GM19395 (cell line): Measurements from ENCODE around the gene C12orf60.

ENCODE experiments used
- ATAC-seq: cut with Tn5 transposase; IDR thresholded peaks from one replicate; pipeline ENCODE4 v1.9.1; 2021; ENCODE audit warnings: mild to moderate bottlenecking, moderate library complexity; ENCODE audit not compliant: unreplicated experiment

C12orf60 gene

DNA sequence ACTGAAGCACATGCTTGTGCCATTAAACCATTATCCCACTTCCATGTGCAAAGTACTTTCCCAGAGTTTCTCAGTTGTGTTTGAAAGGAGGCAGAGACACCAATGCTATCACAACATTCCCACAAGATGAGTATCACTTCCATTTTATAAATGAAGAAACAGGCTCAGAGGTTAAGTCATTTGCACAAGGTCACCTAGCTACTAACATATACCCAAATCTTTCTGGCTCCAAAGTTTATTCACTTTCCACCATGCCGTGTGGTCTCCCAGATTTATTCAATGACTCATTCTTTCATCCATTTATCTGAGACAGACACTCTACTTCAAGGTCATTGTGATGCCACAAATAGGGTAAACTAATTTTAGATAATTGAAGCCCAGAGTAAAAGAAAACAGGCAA lies 30.5 kb downstream of the C12orf60 start:
- no peak for ATAC-seq

DNA sequence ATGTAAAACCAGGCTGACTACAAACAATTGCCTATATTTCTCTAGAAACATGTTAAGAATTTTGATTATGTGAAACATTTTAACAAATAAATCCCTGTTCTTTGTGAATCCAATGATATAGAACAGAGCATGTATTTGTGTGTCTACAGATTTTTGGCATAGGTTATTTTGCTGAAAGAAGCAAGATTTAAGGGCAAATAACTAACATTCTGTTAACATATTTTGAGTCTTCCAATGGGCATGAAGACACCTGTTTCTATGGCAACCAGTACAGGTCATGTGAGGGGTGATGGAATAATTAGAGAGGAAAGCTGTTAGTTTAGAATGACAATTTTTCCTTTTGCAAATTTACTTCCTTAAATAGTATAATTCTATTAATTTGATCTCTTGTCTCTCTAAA lies 31.0 kb downstream of the C12orf60 start:
- no peak for ATAC-seq

DNA sequence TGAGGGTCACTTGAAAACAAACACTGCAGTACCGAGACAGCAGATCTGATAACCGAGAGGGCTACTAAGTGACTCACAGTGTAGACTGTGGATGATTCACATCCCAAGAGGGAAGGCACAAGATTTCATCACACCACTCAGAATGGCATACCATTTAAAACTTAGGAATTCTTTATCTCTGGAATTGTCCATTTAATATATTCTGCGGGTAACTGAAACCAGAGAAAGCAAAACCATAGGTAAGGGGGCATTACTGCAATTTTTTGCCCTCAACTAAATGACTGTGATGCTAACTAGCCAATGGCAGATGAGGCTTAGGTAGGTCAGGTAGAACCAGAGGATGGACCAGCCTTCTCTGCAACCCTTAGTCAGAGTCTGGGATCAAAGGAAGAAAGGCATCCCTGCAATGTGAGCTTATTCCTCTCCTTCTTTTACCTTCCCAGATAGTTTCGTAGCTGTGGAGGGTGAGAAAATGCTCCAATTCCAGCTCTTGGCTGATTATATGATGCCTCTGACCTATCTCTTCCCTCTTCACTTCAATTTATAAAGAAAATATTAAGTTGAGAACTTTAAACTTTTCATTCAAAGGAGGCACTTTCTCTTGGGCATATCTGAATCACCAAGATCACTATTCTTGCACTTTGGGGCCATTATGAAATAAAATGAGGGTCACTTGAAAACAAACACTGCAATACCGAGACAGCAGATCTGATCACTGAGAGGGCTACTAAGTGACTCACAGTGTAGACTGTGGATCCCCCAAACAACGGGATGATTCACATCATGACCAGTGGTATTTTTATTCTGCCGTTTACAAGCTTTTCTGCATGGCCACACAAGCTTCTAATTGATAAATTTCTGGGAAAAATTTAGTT lies 33.1 kb downstream of the C12orf60 start:
- ATAC-seq, result no peak

DNA sequence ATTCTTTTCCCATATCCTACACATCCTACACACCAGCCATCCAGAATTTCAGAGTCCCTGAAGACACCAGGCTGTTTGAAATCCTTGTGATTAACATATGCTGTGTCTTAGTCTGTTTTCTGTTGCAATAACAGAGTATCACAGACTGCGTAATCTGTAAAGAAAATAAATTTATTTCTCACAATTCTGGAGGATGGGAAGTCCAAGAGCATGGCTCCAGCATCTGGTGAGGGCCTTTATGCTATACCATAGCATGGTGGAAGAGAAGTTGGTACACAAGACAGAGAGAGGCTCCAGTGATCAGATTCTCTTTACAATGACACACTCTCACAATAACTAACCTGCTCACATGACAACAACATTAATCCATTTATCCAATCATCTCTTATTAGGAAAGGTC lies 35.8 kb downstream of the C12orf60 start:
- no peak for ATAC-seq

DNA sequence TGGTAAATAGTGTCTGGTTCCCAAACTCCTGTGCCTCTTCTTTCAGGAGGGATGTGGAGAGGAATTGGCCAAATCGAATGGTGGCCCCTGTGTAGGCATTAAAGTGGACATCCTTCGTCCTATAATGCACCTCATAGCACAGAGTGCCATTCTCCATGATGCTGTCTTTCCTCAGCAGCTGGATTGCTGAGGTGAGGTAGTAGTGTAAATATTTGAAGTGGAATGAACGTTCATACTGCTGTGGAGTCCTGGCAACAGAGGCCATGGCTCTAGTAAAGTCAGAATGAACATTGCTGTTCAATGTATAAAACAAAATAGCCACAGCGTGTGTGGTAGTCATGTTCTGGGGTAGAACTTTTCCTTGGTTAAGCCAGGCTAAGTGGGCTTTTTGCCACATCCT lies 37.1 kb downstream of the C12orf60 start:
- no peak for ATAC-seq

DNA sequence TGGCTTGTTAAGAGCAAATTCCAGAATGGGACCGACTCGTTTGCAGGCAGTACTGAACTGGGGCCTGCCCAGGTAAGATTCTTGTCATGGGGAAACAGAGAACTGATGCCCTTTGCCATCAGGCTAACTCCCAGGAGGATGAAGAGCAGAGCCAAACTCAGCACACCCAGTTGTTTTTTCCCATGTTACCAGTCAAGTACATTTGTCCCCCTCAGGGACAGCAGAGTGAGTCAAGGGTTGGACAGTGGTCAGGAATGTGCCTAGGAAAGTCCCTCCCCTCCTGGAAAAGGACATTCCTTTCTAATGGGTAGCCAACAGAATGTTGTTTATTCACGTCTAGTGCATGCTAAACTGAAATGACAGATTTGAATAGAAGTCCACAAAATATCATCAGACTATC lies 38.3 kb downstream of the C12orf60 start:
- ATAC-seq, result no peak

DNA sequence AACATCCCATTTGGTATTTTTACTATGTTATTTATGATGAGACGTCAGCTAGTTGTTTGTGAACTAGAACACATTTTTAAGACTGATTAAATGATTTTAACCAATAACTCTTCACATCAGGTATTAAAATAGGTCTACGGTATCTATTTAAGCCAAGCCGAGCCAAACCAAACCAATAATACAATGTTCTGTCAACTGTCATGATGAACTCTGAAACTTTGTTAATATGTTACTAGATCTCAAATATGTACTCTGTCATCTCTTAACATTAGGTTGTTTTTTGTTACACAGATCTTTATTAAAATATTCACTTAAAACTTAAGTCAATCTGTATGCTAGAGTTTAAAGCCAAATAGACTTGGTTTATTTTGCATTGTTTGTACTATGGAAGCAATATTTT lies 38.8 kb downstream of the C12orf60 start:
- ATAC-seq, result no peak

DNA sequence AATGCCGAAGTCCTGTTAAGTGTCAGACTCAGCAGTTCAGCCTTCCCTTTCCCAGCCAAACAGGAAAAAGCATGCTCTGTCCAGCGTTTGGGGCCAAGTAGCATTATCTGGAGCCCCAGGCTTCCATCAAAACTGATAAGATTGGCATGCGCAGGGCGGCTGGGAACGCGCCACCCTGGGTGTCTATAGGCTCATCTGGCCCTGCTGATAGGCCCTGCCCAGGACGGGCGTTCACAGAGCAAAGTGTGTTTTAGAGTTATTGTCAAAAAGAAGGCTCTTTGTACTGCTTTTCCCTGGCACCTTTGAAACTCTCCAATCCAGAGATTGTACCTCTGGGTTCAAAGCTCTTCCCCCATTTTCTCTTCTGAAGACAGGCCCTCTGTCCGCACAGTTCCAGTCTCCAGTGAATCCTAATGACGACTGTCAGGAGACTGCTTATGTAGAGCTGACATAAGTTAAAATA lies 40.0 kb downstream of the C12orf60 start, which contains the start of gene ART4:
Gene ART4, minus strand, starts transcription at position 102 of the 463 bp plus-strand sequence. CDS start 413 bp downstream, outside the sequence.
- ATAC-seq, result no peak

DNA sequence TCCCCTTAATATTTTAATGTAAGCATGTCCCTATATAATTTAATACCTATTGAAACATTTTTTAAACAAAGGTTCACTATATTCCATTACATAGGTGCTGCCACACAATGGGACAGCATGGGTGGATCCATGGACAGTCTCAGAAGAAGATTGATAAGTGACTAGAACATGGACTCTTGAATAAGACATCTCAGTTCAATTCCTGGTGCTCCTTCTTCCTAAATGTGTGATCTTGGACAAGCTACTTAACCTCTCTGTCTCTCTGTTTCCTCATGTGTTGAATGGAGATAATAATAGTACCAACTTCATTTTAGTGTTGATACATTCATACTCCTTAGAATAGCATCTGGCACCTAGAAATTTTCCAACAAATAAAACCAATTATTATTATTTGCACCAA lies 40.9 kb downstream of the C12orf60 start:
- ATAC-seq, result no peak

DNA sequence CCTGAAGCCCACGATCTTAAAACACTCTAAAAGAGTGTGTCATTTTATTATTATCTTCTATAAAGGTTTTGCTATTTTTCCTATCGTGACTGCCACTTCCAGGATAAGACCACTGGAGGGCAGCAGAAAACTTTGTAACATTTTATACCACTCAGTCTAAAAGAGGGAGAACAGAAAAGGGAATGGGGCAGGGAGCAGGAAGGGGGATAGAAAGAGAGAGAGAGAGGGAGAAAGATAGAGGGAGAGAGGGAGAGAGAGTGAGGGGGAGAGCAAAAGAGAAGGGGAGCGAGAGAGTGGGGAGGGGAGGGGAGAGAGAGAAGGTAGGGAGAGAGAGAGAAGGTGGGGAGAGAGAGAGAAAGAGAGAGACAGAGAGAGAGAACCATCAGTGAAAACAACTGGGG lies 41.9 kb downstream of the C12orf60 start:
- ATAC-seq, result no peak

DNA sequence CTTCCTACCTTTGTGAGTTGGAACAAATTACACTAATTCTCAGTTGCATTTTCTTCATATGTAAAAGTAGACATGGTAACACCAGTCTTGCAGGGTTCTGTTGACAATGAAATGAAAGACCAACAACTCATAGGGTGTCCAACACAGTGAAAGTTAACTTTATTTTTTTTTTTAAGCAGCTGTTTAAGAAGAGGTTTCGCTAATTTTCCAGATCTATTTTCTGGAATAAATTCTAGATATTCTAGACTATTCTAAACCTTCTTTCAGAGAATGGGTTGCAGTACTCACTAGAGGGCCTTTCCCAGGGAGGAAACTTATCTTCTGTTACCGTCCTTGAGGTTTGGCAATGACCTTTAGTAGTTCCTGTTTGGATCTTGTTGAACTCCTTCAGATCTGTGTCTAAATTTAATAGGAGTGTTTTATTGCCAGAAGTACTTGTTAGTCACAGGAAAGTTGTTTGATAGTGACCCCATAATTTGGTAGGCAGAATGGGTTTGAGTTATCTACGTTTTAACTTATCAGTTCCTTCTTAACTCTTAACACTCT lies 42.6 kb downstream of the C12orf60 start:
- no peak for ATAC-seq

DNA sequence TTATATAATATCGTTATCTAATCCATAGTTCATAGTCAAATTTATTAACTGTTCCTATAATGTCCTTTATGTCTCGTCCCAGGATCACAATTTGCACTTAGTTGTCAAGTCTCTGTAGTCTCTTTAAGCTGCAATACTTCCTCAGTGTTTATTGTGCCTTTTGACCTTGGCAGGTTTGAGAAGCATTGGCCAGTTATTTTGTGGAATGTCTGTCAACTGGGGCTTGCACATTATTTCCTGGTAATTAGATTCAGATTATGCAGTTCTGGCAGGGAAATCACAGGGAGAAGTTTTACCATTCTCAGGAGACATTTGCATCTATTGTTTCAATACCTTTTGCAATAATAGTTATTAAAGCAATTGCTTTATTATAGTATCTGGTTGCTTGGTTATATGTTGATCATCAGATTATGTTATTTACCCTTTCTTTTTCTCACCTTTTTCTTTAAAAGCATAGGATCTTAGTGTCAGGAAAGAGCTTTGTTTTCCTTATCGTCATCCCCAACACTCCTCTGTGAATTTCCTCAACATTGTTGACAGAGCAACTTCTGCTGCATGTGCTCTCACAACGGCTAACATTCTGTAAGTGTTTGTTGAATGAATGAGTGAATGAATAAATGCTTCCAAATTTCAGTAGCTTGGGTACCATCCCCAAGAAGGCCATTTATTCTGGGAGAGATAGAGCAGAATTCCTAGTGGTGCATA lies 43.6 kb downstream of the C12orf60 start:
- ATAC-seq, result no peak

DNA sequence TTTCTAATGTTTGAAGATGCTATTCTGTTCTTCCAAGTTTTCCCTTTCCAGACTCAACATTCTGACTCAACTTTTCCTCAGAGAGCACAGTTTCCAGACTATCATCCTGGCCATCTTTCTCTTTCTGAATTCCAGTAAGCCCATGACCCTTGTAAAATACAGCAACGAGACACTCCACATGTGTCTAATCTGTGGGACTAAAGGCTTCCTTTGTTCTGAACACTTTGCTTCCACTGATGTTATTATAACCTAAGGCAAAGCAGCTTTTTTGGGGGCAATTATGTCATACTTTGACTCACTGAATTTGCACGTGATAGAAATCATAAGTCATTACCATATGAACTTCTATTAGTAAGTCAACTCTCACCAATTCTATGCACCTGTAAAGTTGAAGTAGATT lies 46.2 kb downstream of the C12orf60 start:
- no peak for ATAC-seq

DNA sequence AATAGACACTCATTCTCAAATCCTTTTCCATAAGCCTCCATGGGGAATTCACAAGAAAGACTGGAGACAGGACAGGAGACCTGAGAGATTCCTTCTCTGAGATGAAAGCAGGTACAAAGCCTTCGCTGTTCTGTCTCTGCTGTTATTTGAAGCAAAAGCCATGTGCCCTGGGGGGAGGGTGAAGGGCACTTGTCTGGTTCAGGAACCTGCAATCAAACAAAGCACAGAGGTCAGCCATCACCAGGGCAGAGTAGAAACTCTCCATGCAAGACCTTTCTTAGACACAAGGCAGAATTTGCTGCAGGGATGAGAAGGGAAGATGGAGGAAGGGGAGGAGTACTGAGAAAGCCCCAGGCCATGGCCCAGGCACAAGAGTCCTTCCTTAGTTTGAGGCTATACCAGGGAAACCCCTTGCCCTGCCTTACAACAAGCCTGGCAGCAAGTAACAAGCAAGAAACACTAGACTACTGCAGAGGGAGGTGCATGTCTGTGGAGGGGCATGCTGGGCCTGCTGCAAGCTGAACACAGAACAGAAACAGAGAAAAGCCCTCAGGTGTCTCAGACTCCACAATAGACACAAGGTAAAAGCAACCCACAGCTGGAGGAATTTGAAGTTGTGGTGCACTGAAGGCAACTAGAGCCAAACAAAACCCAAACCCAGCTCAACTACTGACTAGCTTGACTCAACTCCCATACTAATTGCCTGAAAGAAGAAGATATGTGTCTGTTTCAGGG lies 47.6 kb downstream of the C12orf60 start:
- peak; percentile 89 for ATAC-seq

DNA sequence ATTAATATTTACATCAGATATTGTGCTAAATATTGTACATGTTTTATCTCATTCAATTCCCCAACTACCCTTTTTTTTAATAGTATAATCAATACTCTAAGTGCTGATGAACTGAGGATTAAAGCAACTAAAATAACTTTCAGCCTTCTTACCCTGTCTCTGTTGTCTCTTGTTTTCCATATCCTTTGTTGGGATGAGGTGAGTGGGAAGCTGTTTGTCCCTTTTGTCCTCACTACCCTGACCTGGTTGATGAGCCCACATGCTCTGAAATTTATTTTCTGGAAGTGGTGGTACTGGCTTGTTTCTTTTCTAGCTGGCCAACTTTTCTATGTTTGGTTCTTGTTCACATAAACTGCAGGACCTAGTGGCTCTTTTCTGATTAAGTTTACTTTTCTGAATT lies 49.4 kb downstream of the C12orf60 start:
- ATAC-seq, result no peak

DNA sequence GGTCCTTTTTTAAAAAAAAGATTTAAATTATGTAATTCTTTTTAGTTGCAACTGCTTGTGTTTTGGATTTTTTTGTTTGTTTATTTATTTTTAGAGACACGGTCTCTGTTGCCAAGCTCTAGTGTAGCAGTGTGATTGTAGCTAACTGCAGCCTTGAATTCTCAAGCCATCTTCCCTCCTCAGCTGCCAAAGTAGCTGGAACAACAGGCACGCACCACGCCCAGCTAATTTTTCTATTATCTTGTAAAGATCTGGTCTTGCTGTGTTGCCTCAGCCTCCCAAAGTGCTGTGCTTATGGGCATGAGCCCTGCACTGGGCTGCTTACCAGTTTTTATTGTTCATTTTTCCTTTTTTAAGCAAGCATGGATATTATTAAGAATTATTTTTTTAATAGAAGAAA lies 50.5 kb downstream of the C12orf60 start:
- ATAC-seq, result no peak

DNA sequence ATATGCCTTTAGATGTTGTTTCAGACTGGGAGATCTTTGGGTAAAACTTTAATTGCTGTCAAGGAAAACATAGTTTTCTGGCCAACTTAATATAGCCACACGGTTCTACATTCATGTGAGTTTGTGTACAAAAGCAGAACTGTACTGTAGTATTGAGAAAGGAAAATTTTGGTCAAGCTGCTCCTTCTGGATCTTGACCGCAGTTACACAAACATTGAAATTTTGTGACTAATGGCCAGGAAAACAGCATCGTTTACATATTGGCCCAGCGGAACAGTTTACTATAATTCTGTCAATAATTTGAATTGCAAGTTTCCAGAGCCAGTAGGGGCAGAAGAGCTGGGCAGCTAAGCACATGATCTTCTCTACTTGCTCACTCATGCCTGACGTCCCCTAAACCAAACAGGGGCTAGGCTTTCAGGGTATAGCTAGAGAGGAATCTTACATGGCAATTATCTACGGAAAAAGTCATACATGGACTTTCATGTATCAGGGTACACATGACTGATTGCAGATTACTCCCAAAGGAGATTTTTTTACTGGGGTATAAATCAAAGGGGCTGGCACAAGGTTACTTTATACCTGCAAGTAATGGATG lies 51.2 kb downstream of the C12orf60 start:
- ATAC-seq, result no peak

DNA sequence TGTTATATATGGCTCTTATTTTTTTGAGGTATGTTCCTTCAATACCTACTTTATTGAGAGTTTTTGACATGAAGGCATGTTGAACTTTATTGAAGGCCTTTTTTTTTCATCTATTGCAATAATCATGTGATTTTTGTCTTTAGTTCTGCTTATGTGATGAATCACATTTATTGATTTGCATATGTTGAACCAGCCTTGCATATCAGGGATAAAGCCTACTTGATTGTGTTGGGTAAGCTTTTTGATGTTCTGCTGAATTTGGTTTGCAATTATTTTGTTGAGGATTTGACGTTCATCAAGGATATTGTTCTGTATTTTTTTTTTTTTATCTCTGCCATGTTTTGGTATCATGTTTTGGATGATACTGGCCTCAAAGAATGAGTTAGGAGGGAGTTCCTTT lies 55.0 kb downstream of the C12orf60 start:
- ATAC-seq, result no peak

DNA sequence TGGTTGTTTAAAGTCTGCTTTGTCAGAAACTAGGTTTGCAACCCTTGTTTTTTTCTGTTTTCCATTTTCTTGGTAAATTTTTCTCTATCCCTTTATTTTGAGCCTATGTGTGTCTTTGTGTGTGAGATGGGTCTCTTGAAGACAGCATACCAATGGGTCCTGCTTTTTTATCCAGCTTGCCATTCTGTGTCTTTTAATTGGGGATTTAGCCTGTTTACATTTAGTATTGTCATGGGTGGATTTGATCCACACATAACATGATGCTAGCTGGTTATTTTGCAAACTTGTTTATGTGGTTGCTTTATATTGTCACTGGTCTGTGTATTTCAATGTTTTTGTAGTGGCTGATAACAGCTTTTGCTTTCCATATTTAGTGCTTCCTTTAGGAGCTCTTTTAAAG lies 57.0 kb downstream of the C12orf60 start:
- ATAC-seq, result no peak

DNA sequence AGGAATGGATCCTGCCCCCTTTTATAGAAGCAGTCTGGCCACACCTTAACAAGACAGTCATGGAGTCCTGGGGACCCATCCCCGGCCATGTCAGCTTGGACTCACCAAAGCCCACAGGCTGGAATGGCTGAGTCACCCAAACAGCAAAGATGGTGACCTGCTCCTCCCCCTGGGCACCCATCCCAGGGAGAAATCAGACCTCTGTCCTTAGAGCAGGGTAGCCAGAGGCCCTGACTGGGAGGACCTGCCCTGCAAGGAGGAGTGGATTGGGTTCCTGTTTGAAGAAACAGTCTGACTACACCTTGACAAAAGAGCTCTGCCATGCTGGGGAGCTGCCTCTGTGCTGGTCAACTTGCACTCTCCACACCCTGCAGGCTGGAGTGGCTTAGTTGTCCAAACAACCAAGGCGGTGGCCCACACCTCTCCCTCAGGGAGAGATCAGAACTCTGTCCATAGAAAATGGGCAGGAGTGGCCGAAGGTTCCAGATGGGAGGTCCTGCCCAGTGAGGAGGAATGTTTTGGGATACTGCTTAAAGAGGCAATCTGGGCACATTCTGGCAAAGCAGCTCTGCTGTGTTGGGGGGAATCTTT lies 65.5 kb downstream of the C12orf60 start:
- no peak for ATAC-seq
